Activated CD8-positive, alpha-beta memory T cell treated with anti-CD3 and anti-CD28 coated beads, Interleukin-2, amount 10 ng/mL, durations not matched to agents 7 days and 5 days (primary cell): ENCODE measurements around the gene CCND2. TPM values are rescaled to one million over a fixed set of nuclear protein-coding genes. Genes with fewer than 3 reads are reported as not detected.
A peak's percentile ranks its signal among the peaks of the same experiment; 100 is the strongest.

Experiments
- ATAC-seq: fragments of 150-1000 bp; cut with Tn5 transposase; one replicate; pipeline ENCODE4 v1.10.0; 2021; ENCODE audit warnings: moderate library complexity
- CTCF ChIA-PET: fragments of 350-600 bp; sonication (Branson Sonifier 250); formaldehyde crosslinking; loops from one replicate; lab custom pipeline; 2021; ENCODE audit warnings: antibody characterized with exemption; lab: Charles Lee
- DNase-seq: peaks from one replicate; pipeline ENCODE4 v3.0.0-alpha.2; 2020
- H3K27ac Mint-ChIP-seq: one replicate; pipeline ENCODE4 v1.8.0; 2021; ENCODE audit warnings: mild to moderate bottlenecking, mixed read lengths
- H3K27me3 Mint-ChIP-seq: one replicate; pipeline ENCODE4 v1.8.0; 2021; ENCODE audit warnings: mixed read lengths
- H3K36me3 Mint-ChIP-seq: one replicate; pipeline ENCODE4 v1.8.0; 2021; ENCODE audit warnings: mild to moderate bottlenecking, mixed read lengths
- H3K4me1 Mint-ChIP-seq: one replicate; pipeline ENCODE4 v1.8.0; 2021; ENCODE audit warnings: mixed read lengths
- H3K4me3 Mint-ChIP-seq: one replicate; pipeline ENCODE4 v1.8.0; 2021; ENCODE audit warnings: mild to moderate bottlenecking, moderate library complexity, mixed read lengths
- H3K9me3 Mint-ChIP-seq: one replicate; pipeline ENCODE4 v1.8.0; 2022; ENCODE audit warnings: low read depth, mixed read lengths
- total RNA-seq, 2 experiments: library from RNA; stranded (reverse); gene quantifications; one replicate each; pipeline ENCODE4 v1.2.3, GENCODE V29; 2021

CCND2 gene
- total RNA-seq, 2 experiments from 2014 or later: 492 to 862 TPM

- Mint-ChIP-seq H3K4me3 (no peak overlapping the region), H3K4me1 (peaks cover 96% of the 10 kb centered on the region), H3K27me3 (no peaks in the 10 kb centered on the region), H3K27ac (peak overlapping the region; percentile 23), H3K36me3 (peaks cover 94% of the 10 kb centered on the region), H3K9me3 (no peaks in the 10 kb centered on the region)
- CTCF ChIA-PET: interaction anchor here (0.9 to 1.1 kb wide), 2 partner anchors 167 to 168 kb away, joined by 3 read pairs; no protein-coding TSS in a partner anchor
- peak; percentile 5 for ATAC-seq
- no peak for DNase-seq
These were observed 9.4 kb downstream of the CCND2 start for GRCh38 chr12:4282892-4283511.

GRCh38 chr12:4283512-4284255 lies 10.1 kb downstream of the CCND2 start:
- Mint-ChIP-seq H3K4me1 (peaks cover 96% of the 10 kb centered on the region), H3K27ac (peak overlapping the region; percentile 23), H3K4me3 (no peak overlapping the region), H3K27me3 (no peaks in the 10 kb centered on the region), H3K36me3 (peaks cover 94% of the 10 kb centered on the region), H3K9me3 (no peaks in the 10 kb centered on the region)
- CTCF ChIA-PET: interaction anchor here (0.9 to 6.8 kb wide), 3 partner anchors 7 to 169 kb away, joined by 3 to 38 read pairs (median 3); no protein-coding TSS in a partner anchor
- DNase-seq: no peak
- ATAC-seq: no peak

GRCh38 chr12:4284306-4284705 lies 10.7 kb downstream of the CCND2 start:
- no peaks in the 10 kb centered on the region for H3K27me3 Mint-ChIP-seq
- no peak for DNase-seq
- H3K27ac Mint-ChIP-seq: no peak overlapping the region
- CTCF ChIA-PET: interaction anchor here (1.7 to 6.8 kb wide), 2 partner anchors 8 to 177 kb away, joined by 5 to 38 read pairs; no protein-coding TSS in a partner anchor
- H3K4me3 Mint-ChIP-seq: no peak overlapping the region
- no peak for ATAC-seq
- peaks cover 94% of the 10 kb centered on the region for H3K36me3 Mint-ChIP-seq
- peaks cover 96% of the 10 kb centered on the region for H3K4me1 Mint-ChIP-seq
- no peaks in the 10 kb centered on the region for H3K9me3 Mint-ChIP-seq

DNA sequence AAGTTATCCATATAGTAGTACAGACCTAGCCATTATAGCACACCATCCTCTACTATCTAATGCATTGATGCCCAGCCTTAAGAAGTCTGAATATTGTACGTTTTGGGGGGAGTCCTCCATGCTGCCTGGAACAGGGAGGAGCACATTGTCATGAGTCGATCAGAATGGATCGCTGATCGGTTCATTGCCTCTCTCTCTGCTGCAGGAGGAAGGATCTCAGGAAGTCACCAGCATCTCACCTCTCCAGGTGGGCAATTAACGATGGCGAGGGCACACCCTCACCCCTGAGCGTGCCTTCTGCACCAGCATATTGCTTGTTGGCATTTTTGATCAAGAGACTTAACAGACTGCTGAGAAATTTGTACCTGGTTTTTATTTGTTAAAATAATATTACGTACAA lies 11.5 kb downstream of the CCND2 start:
- DNase-seq (no peak), ATAC-seq (no peak)
- H3K9me3 Mint-ChIP-seq: no peaks in the 10 kb centered on the region
- H3K27ac Mint-ChIP-seq: peak overlapping the region; percentile 31
- H3K4me3 Mint-ChIP-seq: no peak overlapping the region
- peaks cover 93% of the 10 kb centered on the region for H3K36me3 Mint-ChIP-seq
- H3K4me1 Mint-ChIP-seq: peaks cover 95% of the 10 kb centered on the region
- no peaks in the 10 kb centered on the region for H3K27me3 Mint-ChIP-seq
- CTCF ChIA-PET: interaction anchor here (1.7 to 6.8 kb wide), 2 partner anchors 9 to 178 kb away, joined by 5 to 38 read pairs; no protein-coding TSS in a partner anchor

DNA sequence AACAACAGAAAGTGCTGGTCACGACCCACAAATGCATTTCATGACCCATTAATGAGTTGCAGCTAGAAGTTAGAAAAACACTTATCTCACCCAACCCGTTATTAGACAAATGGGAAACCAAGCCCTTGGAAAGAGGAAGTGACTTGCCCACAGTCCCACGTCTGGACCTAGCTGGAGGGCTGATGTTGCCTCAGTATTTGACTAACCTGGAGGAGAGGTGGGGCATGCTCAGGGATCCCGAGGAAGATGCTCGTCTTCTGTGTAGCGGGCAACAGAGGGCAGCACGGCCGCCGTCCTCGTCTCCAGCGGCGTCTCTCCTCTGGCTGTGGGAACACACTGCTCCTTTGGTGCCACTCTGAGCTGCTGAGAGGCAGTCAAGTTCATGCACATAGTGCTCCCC lies 12.7 kb downstream of the CCND2 start:
- H3K36me3 Mint-ChIP-seq: peaks cover 93% of the 10 kb centered on the region
- peak overlapping the region; percentile 12 for H3K27ac Mint-ChIP-seq
- no peaks in the 10 kb centered on the region for H3K9me3 Mint-ChIP-seq
- no peak overlapping the region for H3K4me3 Mint-ChIP-seq
- no peaks in the 10 kb centered on the region for H3K27me3 Mint-ChIP-seq
- CTCF ChIA-PET: interaction anchor here (1.4 to 6.8 kb wide), 3 partner anchors 10 to 179 kb away, joined by 3 to 38 read pairs (median 5); no protein-coding TSS in a partner anchor
- DNase-seq: no peak
- H3K4me1 Mint-ChIP-seq: peaks cover 95% of the 10 kb centered on the region
- ATAC-seq: no peak

DNA sequence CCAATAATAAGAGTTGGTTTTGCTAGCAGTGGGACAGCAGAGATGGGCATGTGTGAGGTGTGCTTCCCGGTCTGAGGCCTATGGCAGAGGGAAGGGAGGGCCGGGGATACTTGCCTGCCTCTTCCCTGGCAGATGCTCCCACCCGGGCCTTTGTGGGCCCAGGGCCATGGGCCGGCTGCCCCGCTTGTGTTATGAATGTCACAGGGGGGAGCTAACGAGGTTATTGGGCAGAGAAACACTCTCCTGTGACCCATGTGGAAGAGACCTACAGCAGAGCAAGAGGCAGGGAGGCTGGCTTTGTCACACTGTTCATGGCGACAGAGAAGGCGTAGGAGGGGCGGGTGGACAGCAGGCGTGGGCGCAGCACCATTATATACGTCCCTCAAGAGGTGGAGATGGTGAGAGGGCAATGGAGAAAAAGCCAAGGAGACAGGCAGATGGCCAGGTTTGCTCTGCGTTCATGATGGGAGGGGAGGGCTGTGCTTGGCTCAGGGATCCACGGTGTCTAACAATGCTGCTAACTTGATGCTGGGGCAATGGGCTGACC lies 13.3 kb downstream of the CCND2 start:
- no peak overlapping the region for H3K4me3 Mint-ChIP-seq
- H3K27me3 Mint-ChIP-seq: no peaks in the 10 kb centered on the region
- no peak for DNase-seq

GRCh38 chr12:4287325-4288211 lies 14.0 kb downstream of the CCND2 start:
- no peak overlapping the region for H3K4me3 Mint-ChIP-seq
- H3K27ac Mint-ChIP-seq: peak overlapping the region; percentile 25
- DNase-seq (no peak), ATAC-seq (peak; percentile 37)
- H3K27me3 Mint-ChIP-seq: no peaks in the 10 kb centered on the region
- H3K9me3 Mint-ChIP-seq: no peaks in the 10 kb centered on the region
- CTCF ChIA-PET: interaction anchor here (1.0 to 6.8 kb wide), 3 partner anchors 9 to 144 kb away, joined by 3 to 38 read pairs (median 6); no protein-coding TSS in a partner anchor
- peaks cover 94% of the 10 kb centered on the region for H3K4me1 Mint-ChIP-seq
- H3K36me3 Mint-ChIP-seq: peaks cover 91% of the 10 kb centered on the region

More for the DNA sequence above, 13.3 kb downstream of the CCND2 start:
- peaks cover 95% of the 10 kb centered on the region for H3K4me1 Mint-ChIP-seq
- no peaks in the 10 kb centered on the region for H3K9me3 Mint-ChIP-seq
- no peak for ATAC-seq
- H3K27ac Mint-ChIP-seq: peak overlapping the region; percentile 25
- H3K36me3 Mint-ChIP-seq: peaks cover 93% of the 10 kb centered on the region
- CTCF ChIA-PET: interaction anchor here (1.0 to 6.8 kb wide), 3 partner anchors 10 to 143 kb away, joined by 3 to 38 read pairs (median 6); no protein-coding TSS in a partner anchor

- peaks cover 92% of the 10 kb centered on the region for H3K36me3 Mint-ChIP-seq
- H3K27me3 Mint-ChIP-seq: no peaks in the 10 kb centered on the region
- H3K9me3 Mint-ChIP-seq: no peaks in the 10 kb centered on the region
- peaks cover 96% of the 10 kb centered on the region for H3K4me1 Mint-ChIP-seq
- H3K27ac Mint-ChIP-seq: peak overlapping the region; percentile 71
- CTCF ChIA-PET: interaction anchor here (0.6 to 6.8 kb wide), 3 partner anchors 12 to 304 kb away, joined by 3 to 38 read pairs (median 3); no protein-coding TSS in a partner anchor
- ATAC-seq: no peak
- no peak for DNase-seq
- H3K4me3 Mint-ChIP-seq: no peak overlapping the region
These were observed 15.0 kb downstream of the CCND2 start for GRCh38 chr12:4288296-4289131.

DNA sequence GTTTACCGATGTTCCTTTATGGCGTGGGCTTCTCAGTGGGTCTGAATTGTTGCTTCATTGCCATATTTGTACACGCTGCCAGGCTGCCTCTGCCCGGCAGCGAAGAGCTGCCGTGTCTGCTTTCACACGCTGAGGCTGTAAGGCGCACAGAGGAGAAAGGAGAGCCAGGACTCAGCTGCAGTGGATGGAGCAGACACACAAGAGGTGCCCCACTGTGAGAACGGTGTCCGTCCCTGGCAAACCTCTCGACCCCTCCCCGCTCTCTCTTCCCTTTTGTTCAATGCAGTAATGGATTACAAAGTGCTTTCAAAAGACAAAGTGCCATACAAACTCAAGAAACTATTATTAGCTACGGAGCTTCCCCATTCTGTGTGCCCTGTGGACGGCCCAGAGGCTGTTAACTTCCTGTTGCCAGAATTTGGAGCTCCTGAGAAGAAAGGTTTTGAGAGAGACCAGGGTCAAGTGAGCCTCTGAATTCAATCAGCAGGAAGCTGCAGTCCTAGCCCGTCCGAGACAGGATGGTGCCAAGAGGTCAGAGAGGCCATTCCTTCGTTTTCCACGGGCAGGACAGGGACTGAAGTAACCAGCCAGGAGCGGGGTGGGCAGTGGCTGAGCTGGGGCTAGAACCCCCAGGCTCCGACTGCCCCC lies 15.8 kb downstream of the CCND2 start:
- Mint-ChIP-seq H3K36me3 (peaks cover 93% of the 10 kb centered on the region), H3K4me1 (peaks cover 93% of the 10 kb centered on the region), H3K9me3 (no peaks in the 10 kb centered on the region), H3K27me3 (no peaks in the 10 kb centered on the region), H3K4me3 (no peak overlapping the region), H3K27ac (peak overlapping the region; percentile 50)
- CTCF ChIA-PET: interaction anchor here (0.6 to 6.8 kb wide), 3 partner anchors 13 to 305 kb away, joined by 3 to 38 read pairs (median 3); no protein-coding TSS in a partner anchor
- no peak for DNase-seq
- no peak for ATAC-seq

DNA sequence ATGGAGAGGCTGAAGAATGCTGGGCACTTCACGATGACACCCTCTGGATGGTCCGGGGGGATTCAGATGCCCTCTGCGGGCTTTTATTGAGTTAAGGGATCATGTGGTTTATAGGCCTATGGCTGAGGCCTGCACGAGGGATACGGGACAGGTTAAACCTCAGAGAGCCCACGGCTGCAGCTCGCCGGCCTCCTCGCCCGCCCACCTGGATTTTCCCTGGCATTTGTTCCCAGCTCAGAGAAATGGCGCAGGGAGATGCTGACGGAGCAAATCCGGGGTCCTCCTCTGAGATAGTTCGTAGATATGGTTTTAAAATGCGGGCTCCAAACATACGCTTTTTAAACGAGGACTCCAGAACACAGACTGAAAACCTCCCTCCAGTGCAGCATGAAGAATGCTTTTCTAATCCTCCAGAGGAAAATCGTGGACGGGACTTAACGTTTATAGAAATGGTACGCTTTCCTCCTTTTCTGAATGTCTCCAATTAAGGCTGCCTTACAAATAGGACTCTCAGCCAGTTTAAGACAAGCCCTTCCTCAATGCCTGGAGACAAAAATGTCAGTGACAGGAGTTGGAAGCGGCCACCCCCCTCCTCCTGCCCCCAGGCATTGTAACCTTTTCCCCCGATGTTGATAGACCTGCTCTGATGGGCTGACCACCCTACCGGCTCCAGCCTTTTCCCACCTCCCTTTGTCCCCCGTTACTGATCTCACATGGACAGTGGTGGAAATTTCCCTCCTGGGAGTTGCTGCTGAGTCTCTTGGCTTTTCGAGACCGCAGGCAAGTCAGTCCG lies 16.6 kb downstream of the CCND2 start:
- Mint-ChIP-seq H3K36me3 (peaks cover 93% of the 10 kb centered on the region), H3K27ac (peak overlapping the region; percentile 64), H3K4me1 (peaks cover 91% of the 10 kb centered on the region), H3K9me3 (no peaks in the 10 kb centered on the region), H3K27me3 (no peaks in the 10 kb centered on the region), H3K4me3 (no peak overlapping the region)
- CTCF ChIA-PET: interaction anchor here (1.4 to 6.8 kb wide), 2 partner anchors 14 kb away, joined by 3 to 38 read pairs; no protein-coding TSS in a partner anchor
- no peak for DNase-seq
- no peak for ATAC-seq
